ENCODE data around the gene NELL1.

NELL1 gene

GRCh38 chr11:21262992-21263391 is 593.6 kb downstream of the NELL1 start:
- no peak for TF ChIP-seq CTCF (IDR thresholded peaks at IDR 0.05)

- TF ChIP-seq CTCF (IDR thresholded peaks at IDR 0.05): no peak
Observed at GRCh38 chr11:21264125-21264524, 594.7 kb downstream of the NELL1 start.

GRCh38 chr11:21268036-21268435 is 598.6 kb downstream of the NELL1 start:
- no peak for TF ChIP-seq CTCF (IDR thresholded peaks at IDR 0.05)

GRCh38 chr11:21278840-21279239 is 609.5 kb downstream of the NELL1 start:
- TF ChIP-seq CTCF (IDR thresholded peaks at IDR 0.05): no peak

- TF ChIP-seq CTCF (IDR thresholded peaks at IDR 0.05): no peak
Observed at GRCh38 chr11:21285104-21285503, 615.7 kb downstream of the NELL1 start.

- no peak for TF ChIP-seq CTCF (IDR thresholded peaks at IDR 0.05)
Observed at GRCh38 chr11:21289686-21290085, 620.3 kb downstream of the NELL1 start.

- TF ChIP-seq CTCF (IDR thresholded peaks at IDR 0.05): no peak
Observed at GRCh38 chr11:21295508-21295907, 626.1 kb downstream of the NELL1 start.

- TF ChIP-seq CTCF (IDR thresholded peaks at IDR 0.05): no peak
Observed at GRCh38 chr11:21301981-21302380, 632.6 kb downstream of the NELL1 start.

Measured in LNCAP (cell line).